Omental fat pad (tissue), 4 donors: ENCODE data around the gene UTS2B. TPM values are rescaled to one million over a fixed set of nuclear protein-coding genes. Genes with fewer than 3 reads are reported as not detected.

ENCODE experiments used
- ATAC-seq: fragments of 150-250 bp; one replicate; pipeline ENCODE4 v1.9.1; 2016; ENCODE audit warnings: mild to moderate bottlenecking, moderate library complexity; ENCODE audit not compliant: low FRiP score
- DNase-seq: peaks from one replicate; pipeline ENCODE4 v3.0.0-alpha.2; 2019; ENCODE audit warnings: low spot score
- total RNA-seq, 4 donors: library from RNA; depleted of rRNA; stranded (reverse); fragments of >200 nt; gene quantifications; one replicate each; pipeline ENCODE4 v1.1.0, GENCODE V29; 2016
- TF ChIP-seq, protein P1 (sequence below), 3 donors: fragments of 450-650 bp; IDR thresholded peaks; one replicate each; pipeline ENCODE4 v1.5.1; 2016 to 2017; ENCODE audit warnings: antibody characterized with exemption in 3 of 3, mild to moderate bottlenecking in 3 of 3, moderate library complexity in 2 of 3

The UTS2B gene
- total RNA-seq, 4 donors from 2014 or later, result 0.24 to 1.3 (median 1.00) TPM

DNA sequence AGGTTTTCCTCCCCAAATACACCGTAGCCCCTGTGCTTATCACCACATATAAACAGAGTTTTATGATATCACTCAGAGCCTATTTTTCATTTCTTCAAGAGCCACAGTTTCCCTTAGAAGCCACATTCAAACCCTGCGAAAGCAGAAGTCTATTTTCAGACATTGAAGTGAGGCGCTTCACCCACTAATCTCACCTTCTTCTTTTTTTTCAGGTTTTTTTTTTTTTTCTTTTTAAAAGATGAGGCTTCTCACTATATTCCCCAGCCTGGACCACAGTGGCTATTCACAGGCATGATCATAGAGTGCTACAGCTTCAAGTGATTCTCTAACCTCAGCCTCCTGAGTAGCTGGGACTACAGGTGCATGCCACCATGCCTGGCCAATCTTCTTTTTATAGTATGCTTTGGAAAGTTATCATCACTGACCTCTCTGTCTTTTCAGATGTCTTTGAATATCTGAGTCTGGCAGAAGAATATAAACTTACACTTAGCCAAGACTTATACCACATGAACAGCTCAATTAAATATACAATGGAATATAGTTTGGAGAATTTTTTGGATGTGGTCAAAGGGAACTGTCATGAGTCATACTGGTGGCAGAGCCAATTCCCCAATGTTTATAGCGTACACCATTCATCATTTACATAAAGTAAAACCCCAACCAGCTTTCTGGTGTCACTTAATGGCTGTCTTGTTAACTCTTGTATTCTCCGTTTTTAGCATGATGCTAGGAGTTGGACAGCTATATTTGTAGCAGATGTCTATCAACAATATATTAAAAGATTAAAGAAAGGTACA, 60.8 kb downstream of the UTS2B start:
- TF ChIP-seq, protein P1, sequence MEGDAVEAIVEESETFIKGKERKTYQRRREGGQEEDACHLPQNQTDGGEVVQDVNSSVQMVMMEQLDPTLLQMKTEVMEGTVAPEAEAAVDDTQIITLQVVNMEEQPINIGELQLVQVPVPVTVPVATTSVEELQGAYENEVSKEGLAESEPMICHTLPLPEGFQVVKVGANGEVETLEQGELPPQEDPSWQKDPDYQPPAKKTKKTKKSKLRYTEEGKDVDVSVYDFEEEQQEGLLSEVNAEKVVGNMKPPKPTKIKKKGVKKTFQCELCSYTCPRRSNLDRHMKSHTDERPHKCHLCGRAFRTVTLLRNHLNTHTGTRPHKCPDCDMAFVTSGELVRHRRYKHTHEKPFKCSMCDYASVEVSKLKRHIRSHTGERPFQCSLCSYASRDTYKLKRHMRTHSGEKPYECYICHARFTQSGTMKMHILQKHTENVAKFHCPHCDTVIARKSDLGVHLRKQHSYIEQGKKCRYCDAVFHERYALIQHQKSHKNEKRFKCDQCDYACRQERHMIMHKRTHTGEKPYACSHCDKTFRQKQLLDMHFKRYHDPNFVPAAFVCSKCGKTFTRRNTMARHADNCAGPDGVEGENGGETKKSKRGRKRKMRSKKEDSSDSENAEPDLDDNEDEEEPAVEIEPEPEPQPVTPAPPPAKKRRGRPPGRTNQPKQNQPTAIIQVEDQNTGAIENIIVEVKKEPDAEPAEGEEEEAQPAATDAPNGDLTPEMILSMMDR (IDR thresholded peaks at IDR 0.05), result no peak
- ATAC-seq, result no peak
- no peak for DNase-seq

DNA sequence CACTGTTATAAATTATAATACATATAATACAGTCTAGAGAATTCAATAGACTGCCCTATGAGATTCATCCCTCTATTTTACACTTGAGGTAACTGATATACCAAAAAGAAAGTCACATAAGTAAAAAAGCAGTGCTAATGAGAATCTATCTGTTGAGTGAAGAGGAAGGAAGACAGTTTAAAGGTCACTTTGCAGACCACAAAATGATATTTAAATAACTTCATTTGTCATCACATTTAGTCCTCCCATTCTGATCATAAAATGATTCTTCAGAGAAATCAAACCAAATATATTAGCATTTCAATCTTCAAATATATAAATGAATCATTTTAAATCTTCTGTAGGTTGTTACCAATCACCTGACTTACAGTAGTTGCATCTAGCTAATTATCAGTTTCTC, 61.6 kb downstream of the UTS2B start:
- DNase-seq (no peak), ATAC-seq (no peak)
- TF ChIP-seq, protein P1 (IDR thresholded peaks at IDR 0.05), result no peak

DNA sequence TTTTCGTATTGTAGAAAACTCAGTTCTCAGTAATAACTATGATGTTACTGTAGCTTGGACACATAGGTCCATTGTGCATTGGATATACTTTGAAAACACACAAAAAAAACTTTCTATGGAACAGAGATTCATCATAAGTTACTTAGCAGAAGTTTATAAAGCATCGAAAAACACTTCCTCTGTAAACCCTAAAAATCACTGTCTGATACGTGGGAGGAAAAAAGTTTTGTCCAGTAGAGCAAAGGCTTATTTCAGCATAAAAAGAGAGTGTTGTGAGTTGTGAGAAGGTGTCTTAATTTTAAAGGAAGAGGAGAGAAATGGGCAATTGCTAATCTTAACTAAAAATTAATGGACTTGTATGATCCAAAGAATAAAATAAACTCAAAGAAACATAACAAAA, 66.5 kb downstream of the UTS2B start:
- DNase-seq, result no peak
- TF ChIP-seq, protein P1 (IDR thresholded peaks at IDR 0.05), result no peak
- no peak for ATAC-seq

DNA sequence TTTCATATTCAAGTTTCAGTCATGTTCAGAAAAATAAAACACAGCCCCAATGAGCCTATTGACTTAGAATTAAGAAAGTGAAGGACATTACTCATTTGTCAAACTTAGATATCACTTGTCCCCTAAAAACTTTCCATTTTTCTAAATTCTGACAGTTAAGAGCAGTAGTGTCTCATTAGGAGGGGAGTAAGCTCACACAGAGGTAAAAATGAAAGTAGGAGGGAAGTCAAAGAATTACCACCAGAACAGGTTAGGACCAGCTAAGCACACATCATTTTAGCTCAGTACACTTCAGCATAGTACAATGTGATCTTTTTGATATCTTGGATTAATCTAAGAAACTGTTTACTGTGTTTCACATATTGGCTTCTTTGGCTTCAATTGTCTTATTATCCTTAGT, 67.0 kb downstream of the UTS2B start:
- no peak for ATAC-seq
- no peak for DNase-seq
- TF ChIP-seq, protein P1 (IDR thresholded peaks at IDR 0.05), result no peak

DNA sequence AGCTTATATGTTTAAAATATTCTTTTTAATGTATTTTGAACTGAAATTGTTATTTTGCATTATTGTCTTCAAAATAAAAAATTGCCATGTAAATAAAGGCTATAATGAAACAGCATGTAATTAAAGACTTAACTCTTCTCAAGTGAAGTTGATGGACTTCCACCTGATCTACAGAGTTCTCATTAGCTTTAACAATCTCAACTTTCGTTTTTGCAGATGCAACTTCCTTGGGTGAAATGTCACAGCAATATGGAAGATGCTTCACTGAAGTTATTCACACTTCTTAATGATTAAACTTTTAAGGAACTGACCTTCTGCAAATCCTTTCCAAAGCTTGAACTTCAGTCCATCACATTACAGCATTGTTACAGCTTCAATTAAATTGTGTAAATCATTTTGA, 67.7 kb downstream of the UTS2B start:
- no peak for ATAC-seq
- no peak for DNase-seq
- TF ChIP-seq, protein P1 (IDR thresholded peaks at IDR 0.05), result no peak

DNA sequence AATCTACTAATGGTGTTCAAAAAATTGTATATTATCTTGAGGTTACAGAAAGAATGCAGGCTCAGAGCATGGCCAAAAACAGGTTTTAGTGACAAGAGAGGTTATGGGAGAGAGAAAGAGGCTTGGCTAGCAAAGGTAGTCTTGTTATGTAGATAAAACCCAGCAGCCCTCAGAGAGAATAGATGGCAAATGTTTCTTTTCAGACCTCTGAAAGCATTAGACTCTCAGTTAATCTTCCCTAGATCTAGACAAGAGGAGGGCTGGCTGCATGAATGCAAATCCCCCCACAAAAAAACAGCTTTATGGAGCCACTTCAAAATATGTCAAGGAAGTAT, 69.1 kb downstream of the UTS2B start:
- DNase-seq, result no peak
- ATAC-seq, result no peak
- TF ChIP-seq, protein P1 (IDR thresholded peaks at IDR 0.05), result no peak
